DOHH2 (cell line): Measurements from ENCODE around the gene ROPN1B.
"Not testable (repeated sequence)": the region's sequence is repeated elsewhere in the genome, so short reads cannot be mapped to it uniquely, and the experiment has no call there.

Experiments
- EZH2phosphoT487 ChIP-seq: fragments of 200-600 bp; sonication (generic); IDR thresholded peaks from 2 replicates; pipeline ENCODE4 v1.6.1; 2017; ENCODE audit warnings: borderline replicate concordance, mild to moderate bottlenecking, antibody characterized with exemption, low read length, moderate library complexity, mixed read lengths
- TF ChIP-seq, protein P1 (sequence below): fragments of 200-600 bp; sonication (generic); IDR thresholded peaks from one replicate; pipeline ENCODE4 v1.5.1; 2014; ENCODE audit warnings: antibody characterized with exemption, mild to moderate bottlenecking, low read depth, low read length; ENCODE audit not compliant: poor library complexity, severe bottlenecking

GRCh38 chr3:125936891-125937290 lies 32.1 kb upstream of the ROPN1B start:
- TF ChIP-seq, protein P1, sequence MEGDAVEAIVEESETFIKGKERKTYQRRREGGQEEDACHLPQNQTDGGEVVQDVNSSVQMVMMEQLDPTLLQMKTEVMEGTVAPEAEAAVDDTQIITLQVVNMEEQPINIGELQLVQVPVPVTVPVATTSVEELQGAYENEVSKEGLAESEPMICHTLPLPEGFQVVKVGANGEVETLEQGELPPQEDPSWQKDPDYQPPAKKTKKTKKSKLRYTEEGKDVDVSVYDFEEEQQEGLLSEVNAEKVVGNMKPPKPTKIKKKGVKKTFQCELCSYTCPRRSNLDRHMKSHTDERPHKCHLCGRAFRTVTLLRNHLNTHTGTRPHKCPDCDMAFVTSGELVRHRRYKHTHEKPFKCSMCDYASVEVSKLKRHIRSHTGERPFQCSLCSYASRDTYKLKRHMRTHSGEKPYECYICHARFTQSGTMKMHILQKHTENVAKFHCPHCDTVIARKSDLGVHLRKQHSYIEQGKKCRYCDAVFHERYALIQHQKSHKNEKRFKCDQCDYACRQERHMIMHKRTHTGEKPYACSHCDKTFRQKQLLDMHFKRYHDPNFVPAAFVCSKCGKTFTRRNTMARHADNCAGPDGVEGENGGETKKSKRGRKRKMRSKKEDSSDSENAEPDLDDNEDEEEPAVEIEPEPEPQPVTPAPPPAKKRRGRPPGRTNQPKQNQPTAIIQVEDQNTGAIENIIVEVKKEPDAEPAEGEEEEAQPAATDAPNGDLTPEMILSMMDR, result not testable (repeated sequence)
- TF ChIP-seq EZH2phosphoT487, result not testable (repeated sequence)
